GM06990 (cell line): ENCODE measurements around the gene AGK.

Source experiments
- DNase-seq: peaks from one replicate; pipeline ENCODE4 v3.0.0-alpha.2; 2011; ENCODE audit not compliant: insufficient read length; ENCODE audit errors: extremely low read depth
- H3K27me3 ChIP-seq: replicated peaks from 2 replicates; pipeline ENCODE4 v1.6.0; 2011; ENCODE audit warnings: low read length; ENCODE audit not compliant: control insufficient read depth, insufficient read depth
- H3K36me3 ChIP-seq: 2 replicates; pipeline ENCODE4 v1.5.1; 2011; ENCODE audit warnings: low read length; ENCODE audit not compliant: control insufficient read depth, insufficient read depth
- H3K4me3 ChIP-seq: replicated peaks from 2 replicates; pipeline ENCODE4 v1.5.1; 2011; ENCODE audit warnings: low read depth, mild to moderate bottlenecking, control low read depth, low read length
- TF ChIP-seq, protein P1 (sequence below): IDR thresholded peaks from 2 replicates; pipeline ENCODE4 v1.5.1; 2011; ENCODE audit warnings: low read length, control low read depth, mild to moderate bottlenecking, inconsistent platforms; ENCODE audit not compliant: insufficient read depth, poor library complexity, severe bottlenecking

Gene AGK

DNA sequence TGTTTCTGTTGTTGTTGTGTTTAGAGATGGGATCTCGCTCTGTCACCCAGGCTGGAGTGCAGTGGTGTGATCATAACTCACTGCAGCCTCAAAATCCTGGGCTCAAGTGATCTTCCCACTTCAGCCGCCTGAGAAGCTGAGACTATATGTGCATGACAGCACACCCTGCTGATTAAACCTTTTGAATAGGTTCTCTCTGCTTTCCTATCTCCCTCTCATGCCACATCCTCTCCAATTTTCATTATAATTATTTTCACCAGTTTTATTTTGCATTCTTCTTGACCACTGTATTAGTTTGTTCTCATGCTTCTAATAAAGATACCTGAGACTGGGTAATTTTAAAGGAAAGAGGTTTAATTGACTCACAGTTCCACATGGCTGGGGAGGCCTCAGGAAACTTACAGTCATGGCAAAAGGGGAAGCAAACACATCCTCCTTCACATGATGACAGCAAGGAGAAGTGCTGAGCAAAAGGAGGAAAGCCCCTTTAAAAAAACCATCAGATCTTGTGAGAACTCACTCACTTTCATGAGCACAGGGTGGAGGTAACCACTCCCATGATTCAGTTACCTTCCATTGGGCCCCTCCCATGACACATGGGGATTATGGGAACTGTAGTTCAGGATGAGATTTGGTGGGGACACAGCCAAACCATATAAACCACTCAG is 12.9 kb downstream of the AGK start:
- no peak overlapping the region for H3K4me3 ChIP-seq
- TF ChIP-seq, protein P1, sequence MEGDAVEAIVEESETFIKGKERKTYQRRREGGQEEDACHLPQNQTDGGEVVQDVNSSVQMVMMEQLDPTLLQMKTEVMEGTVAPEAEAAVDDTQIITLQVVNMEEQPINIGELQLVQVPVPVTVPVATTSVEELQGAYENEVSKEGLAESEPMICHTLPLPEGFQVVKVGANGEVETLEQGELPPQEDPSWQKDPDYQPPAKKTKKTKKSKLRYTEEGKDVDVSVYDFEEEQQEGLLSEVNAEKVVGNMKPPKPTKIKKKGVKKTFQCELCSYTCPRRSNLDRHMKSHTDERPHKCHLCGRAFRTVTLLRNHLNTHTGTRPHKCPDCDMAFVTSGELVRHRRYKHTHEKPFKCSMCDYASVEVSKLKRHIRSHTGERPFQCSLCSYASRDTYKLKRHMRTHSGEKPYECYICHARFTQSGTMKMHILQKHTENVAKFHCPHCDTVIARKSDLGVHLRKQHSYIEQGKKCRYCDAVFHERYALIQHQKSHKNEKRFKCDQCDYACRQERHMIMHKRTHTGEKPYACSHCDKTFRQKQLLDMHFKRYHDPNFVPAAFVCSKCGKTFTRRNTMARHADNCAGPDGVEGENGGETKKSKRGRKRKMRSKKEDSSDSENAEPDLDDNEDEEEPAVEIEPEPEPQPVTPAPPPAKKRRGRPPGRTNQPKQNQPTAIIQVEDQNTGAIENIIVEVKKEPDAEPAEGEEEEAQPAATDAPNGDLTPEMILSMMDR: no peak
- H3K36me3 ChIP-seq: peaks cover 3% of the 10 kb centered on the region
- H3K27me3 ChIP-seq: no peaks in the 10 kb centered on the region
- no peak for DNase-seq

DNA sequence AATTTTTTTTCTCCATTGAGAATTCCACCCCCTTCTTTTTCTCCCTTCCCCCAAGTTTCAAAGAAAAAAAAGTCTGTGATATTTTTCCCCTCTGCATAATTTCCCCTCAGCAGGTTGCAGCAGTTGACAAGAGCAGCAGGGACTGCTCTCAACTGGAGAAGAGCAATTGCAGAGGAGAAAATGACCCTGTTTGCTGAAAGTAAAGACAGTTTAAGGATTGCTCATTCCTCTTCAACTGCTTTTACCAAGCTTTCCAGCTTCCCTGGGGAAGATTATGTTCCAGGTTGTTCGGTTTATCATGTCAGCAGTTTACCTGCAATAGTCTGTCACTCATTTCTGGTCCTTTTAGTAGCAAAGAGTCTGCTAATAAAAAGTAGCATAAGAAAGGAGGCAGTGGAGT is 16.2 kb downstream of the AGK start:
- TF ChIP-seq, protein P1: no peak
- Histone ChIP-seq H3K36me3 (peaks cover 3% of the 10 kb centered on the region), H3K27me3 (no peaks in the 10 kb centered on the region), H3K4me3 (no peak overlapping the region)
- DNase-seq: no peak

DNA sequence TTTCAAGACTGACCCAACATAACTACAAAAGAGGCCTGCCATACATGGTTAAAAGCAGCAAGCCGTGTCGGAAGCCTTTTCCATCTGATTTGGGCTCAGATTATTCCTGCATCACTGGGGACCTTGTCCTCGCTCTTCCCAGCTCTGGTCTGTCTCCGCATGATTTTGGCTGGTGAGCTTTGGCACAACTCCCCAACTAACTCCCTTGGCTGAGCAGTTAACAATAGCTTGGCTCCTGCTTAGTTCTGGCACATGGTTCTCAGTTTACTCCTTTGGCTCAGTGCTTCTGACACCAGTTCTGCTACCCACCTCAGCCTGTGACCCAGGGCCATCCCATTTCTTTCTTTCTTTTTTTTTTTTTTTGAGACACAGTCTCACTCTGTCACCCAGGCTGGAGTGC is 17.0 kb downstream of the AGK start:
- no peak for DNase-seq
- Histone ChIP-seq H3K4me3 (no peak overlapping the region), H3K27me3 (no peaks in the 10 kb centered on the region), H3K36me3 (peaks cover 3% of the 10 kb centered on the region)
- TF ChIP-seq, protein P1: no peak

DNA sequence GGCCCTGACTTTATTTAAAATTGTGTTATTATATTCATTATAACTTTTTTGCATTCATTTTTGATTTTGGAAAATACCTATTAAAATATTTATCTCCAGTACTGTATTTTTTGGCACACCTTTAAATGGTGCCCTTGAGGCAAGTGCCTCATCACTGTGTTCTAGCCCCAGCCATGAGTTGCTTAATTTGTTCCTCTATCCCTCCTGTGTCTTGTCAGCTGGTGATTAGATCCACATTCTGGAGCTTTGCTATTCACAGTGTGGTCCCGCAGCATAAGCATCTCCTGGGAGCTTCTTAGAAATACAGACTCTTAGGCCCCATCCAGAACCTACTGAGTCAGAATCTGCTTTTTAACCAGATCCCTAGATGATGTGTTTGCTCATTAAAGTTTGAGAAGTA is 19.8 kb downstream of the AGK start:
- H3K27me3 ChIP-seq: no peaks in the 10 kb centered on the region
- DNase-seq: no peak
- no peak overlapping the region for H3K4me3 ChIP-seq
- peaks cover 1% of the 10 kb centered on the region; the same call in 1 of the 2 replicates for H3K36me3 ChIP-seq
- TF ChIP-seq, protein P1: no peak

DNA sequence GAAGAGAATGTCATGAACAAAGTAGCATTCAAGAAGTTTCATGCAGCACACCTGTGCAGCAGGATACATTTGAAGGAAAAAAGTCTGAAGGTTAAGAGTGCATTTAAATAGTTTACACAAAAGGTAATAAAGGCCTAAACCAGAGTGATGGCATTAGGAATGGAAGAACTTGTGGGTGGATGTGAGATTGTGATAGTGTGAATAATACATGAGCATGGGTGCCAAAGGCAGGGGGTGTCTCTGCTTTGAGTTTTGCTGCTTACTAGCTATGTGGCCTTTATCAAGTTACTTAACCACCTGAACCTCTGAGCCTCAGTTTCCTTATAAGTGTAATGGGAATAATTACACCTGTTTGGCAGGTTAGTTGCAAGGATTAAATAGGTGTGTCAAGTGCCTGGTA is 21.0 kb downstream of the AGK start:
- TF ChIP-seq, protein P1: no peak
- Histone ChIP-seq H3K4me3 (no peak overlapping the region), H3K27me3 (no peaks in the 10 kb centered on the region), H3K36me3 (peaks cover 2% of the 10 kb centered on the region; the same call in 1 of the 2 replicates)
- no peak for DNase-seq

DNA sequence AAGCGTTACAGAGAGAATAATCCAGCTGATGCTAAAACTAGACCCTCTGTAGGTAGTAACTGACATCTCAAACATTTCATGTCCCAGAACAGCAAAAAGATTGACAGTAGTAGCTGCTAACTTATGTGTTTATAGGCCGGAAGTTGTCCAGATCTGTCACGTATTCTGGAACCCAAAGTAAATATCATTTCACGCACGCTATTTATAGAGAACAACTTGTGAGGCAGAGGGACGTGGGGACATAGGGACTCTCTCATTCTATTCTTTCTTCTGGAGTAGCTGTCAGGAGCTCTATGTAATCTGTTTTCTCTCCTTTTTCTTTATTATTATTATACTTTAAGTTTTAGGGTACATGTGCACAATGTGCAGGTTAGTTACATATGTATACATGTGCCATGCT is 22.3 kb downstream of the AGK start:
- Histone ChIP-seq H3K27me3 (no peaks in the 10 kb centered on the region), H3K4me3 (no peak overlapping the region), H3K36me3 (peaks cover 2% of the 10 kb centered on the region)
- no peak for DNase-seq
- TF ChIP-seq, protein P1: no peak
